ENCODE data around the gene CDC42EP1.

The CDC42EP1 gene

GRCh38 chr22:37555029-37555428 is 5.3 kb upstream of the CDC42EP1 start:
- no peak for DNase-seq (ENCODE audit: low read depth)
- no peak for TF ChIP-seq CTCF (IDR thresholded peaks at IDR 0.05; ENCODE audit: insufficient read depth, low read depth, low read length, missing control alignments)
- H3K4me3 ChIP-seq (ENCODE audit: low read length), result no peak overlapping the region

DNA sequence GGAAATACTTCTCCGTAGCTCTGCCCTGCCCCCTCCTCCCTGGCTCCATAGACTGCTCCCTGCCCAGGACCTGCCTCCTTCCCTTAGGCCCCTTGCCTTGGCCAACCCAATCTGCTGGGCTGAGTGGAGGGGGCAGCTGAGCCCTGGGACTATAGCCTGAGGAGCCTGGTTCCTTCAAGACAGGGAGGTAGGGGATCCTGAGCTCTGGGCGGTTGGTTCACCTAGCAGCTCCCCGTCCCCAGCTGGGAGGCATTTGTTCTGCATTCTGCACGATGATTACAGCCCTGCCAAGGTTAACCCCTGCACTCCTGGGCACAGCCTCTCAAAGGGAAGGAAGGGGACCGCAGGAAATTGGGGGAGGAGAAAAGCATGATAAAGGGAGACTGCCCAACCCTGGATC is 3.6 kb upstream of the CDC42EP1 start:
- no peak for TF ChIP-seq CTCF (IDR thresholded peaks at IDR 0.05; ENCODE audit: insufficient read depth, low read depth, low read length, missing control alignments)
- H3K4me3 ChIP-seq (ENCODE audit: low read length), result no peak overlapping the region
- DNase-seq (ENCODE audit: low read depth), result no peak

- peak; percentile 68 for DNase-seq (ENCODE audit: low read depth)
- no peak for TF ChIP-seq CTCF (IDR thresholded peaks at IDR 0.05; ENCODE audit: insufficient read depth, low read depth, low read length, missing control alignments)
- H3K4me3 ChIP-seq (ENCODE audit: low read length), result no peak overlapping the region
Measured at GRCh38 chr22:37557321-37558001, 2.8 kb upstream of the CDC42EP1 start.

DNA sequence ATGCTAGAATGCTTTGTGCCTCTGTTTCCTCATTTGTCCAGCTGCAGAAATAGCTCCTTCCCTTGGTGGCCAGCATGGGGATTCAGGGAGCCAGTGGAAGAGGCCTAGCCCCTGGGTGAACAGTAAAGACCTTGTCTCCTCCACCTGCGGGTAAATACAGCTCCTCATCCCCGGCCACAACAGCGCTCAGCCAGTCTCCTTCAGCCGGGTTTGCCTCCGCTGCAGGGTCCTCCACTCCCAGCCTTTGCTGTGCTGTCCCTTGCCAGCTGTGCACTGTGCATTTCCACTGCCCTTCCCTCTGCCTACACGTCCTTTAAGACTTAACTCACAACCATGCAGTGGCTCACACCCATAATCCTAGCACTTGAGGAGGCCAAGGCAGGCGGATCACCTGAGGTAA is 1.5 kb upstream of the CDC42EP1 start:
- no peak overlapping the region for H3K4me3 ChIP-seq (ENCODE audit: low read length)
- DNase-seq (ENCODE audit: low read depth), result no peak
- TF ChIP-seq CTCF (IDR thresholded peaks at IDR 0.05; ENCODE audit: insufficient read depth, low read depth, low read length, missing control alignments), result no peak

DNA sequence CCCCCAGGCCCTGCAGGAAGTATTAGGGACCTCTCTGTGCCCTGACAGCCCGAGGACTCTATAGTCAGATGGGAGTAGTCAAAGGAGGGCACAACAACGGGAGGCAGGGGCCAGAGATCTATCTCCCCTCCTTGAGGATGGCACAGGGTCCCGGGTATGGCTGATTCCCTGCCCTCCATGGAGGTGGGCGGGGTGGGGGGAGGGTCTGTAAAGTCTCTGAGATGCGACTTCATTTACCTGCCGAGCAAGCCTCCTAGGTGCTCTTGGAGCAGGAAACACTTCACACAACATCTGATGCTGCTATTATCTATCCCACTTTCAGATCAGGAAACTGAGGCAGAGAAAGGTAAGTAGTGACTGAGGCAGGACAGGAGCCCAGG is 769 bp upstream of the CDC42EP1 start:
- H3K4me3 ChIP-seq (ENCODE audit: low read length), result no peak overlapping the region
- TF ChIP-seq CTCF (IDR thresholded peaks at IDR 0.05; ENCODE audit: insufficient read depth, low read depth, low read length, missing control alignments), result no peak
- no peak for DNase-seq (ENCODE audit: low read depth)

DNA sequence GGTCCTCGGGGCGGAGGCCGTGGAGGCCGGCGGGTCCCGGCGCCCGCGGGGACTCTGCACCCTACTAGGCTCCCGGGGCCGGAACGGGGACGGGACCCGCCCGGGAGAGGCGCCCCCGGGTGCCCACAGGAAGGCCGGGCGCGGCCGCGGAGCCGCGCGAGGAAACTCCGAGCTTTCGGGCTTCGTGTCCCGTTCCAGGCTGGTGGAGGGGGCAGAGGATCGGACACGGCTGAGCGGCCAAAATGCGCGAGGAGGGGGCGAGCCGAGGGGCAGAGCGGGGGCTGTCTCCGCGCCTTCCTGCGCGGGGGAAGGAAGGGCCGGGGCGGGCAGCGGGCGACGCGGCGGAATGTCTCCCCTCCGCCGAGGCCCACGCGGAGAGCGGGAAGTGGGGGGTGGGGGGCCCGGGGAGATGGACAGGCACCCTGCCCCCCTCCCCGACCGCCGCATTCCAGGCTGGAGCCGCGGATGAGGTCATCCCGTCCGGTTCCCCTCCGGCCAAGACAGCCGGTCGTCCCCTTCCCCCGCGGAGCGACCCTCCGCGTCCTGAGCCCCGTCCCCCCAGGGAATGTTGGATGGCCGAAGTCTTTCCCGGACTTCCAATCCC is 430 bp downstream of the CDC42EP1 start:
- peak overlapping the region; percentile 75 for H3K4me3 ChIP-seq (ENCODE audit: low read length)
- DNase-seq (ENCODE audit: low read depth), result no peak
- TF ChIP-seq CTCF (IDR thresholded peaks at IDR 0.05; ENCODE audit: insufficient read depth, low read depth, low read length, missing control alignments), result no peak

Data from epithelial cell of esophagus (primary cell).